GM18873 (cell line): ENCODE data around the gene TSPAN9.

Experiments used
- ATAC-seq: cut with Tn5 transposase; IDR thresholded peaks from one replicate; pipeline ENCODE4 v1.9.1; 2021; ENCODE audit warnings: mild to moderate bottlenecking, moderate library complexity, moderate number of reproducible peaks; ENCODE audit not compliant: unreplicated experiment, low FRiP score

The TSPAN9 gene

GRCh38 chr12:3257411-3257810 is 180.2 kb downstream of the TSPAN9 start:
- no peak for ATAC-seq

- ATAC-seq, result no peak
Observed at GRCh38 chr12:3259973-3260372, 182.8 kb downstream of the TSPAN9 start.

- ATAC-seq, result no peak
Observed at GRCh38 chr12:3261782-3262359, 184.7 kb downstream of the TSPAN9 start.

- no peak for ATAC-seq
Observed at GRCh38 chr12:3262470-3262869, 185.3 kb downstream of the TSPAN9 start.

GRCh38 chr12:3263282-3263681 is 186.1 kb downstream of the TSPAN9 start:
- no peak for ATAC-seq

- ATAC-seq, result no peak
Observed at GRCh38 chr12:3263939-3264922, 187.1 kb downstream of the TSPAN9 start.

GRCh38 chr12:3265406-3265805 is 188.2 kb downstream of the TSPAN9 start:
- ATAC-seq, result no peak

GRCh38 chr12:3266638-3267037 is 189.5 kb downstream of the TSPAN9 start:
- ATAC-seq, result no peak

GRCh38 chr12:3267690-3268089 is 190.5 kb downstream of the TSPAN9 start:
- ATAC-seq, result no peak

- no peak for ATAC-seq
Observed at GRCh38 chr12:3269594-3269993, 192.4 kb downstream of the TSPAN9 start.

- ATAC-seq, result no peak
Observed at GRCh38 chr12:3271146-3271545, 194.0 kb downstream of the TSPAN9 start.

GRCh38 chr12:3271639-3272038 is 194.5 kb downstream of the TSPAN9 start:
- ATAC-seq, result no peak

GRCh38 chr12:3272958-3273357 is 195.8 kb downstream of the TSPAN9 start:
- ATAC-seq, result no peak

GRCh38 chr12:3273409-3273853 is 196.3 kb downstream of the TSPAN9 start:
- no peak for ATAC-seq

GRCh38 chr12:3274664-3275063 is 197.5 kb downstream of the TSPAN9 start:
- no peak for ATAC-seq

GRCh38 chr12:3275171-3276041 is 198.2 kb downstream of the TSPAN9 start:
- ATAC-seq, result no peak

- ATAC-seq, result no peak
Observed at GRCh38 chr12:3276226-3276625, 199.0 kb downstream of the TSPAN9 start.

- no peak for ATAC-seq
Observed at GRCh38 chr12:3277306-3277943, 200.2 kb downstream of the TSPAN9 start.

- ATAC-seq, result no peak
Observed at GRCh38 chr12:3278681-3279414, 201.7 kb downstream of the TSPAN9 start.

- ATAC-seq, result no peak
Observed at GRCh38 chr12:3279415-3279780, 202.2 kb downstream of the TSPAN9 start.
